ENCODE measurements around the gene DELE1. TPM values are rescaled to one million over a fixed set of nuclear protein-coding genes. Genes with fewer than 3 reads are reported as not detected.

DELE1 gene
- total and polyA plus RNA-seq, 2 donors (not counting 1 experiment from before 2014, with no cell fraction given) = 124 to 127 TPM

GRCh38 chr5:141973871-141974595, 50.4 kb downstream of the DELE1 start:
- Mint-ChIP-seq H3K4me1 (peaks cover 21% of the 10 kb centered on the region), H3K27me3 (no peaks in the 10 kb centered on the region), H3K27ac (no peak overlapping the region), H3K9me3 (ENCODE audit: insufficient read depth) (no peaks in the 10 kb centered on the region), H3K4me3 (no peak overlapping the region)
- H3K79me2 ChIP-seq (ENCODE audit: control insufficient read depth, insufficient read depth, low read length) = peaks cover 22% of the 10 kb centered on the region
- H3K4me1 ChIP-seq (ENCODE audit: control insufficient read depth in 2 of 2, insufficient read depth in 2 of 2, low read length in 2 of 2) = peaks cover 13 to 16% of the 10 kb centered on the region in 2 donors
- CTCF ChIA-PET = no interaction called here
- H3K9ac ChIP-seq (ENCODE audit: low read length) = no peak overlapping the region
- peaks cover 2 to 45% of the 10 kb centered on the region in 2 experiments for H3K36me3 ChIP-seq (replicated peaks in 1 of 2; ENCODE audit: control extremely low read depth in 1 of 2, control insufficient read depth in 1 of 2, extremely low read depth in 1 of 2, insufficient read depth in 2 of 2, low read length in 1 of 2)
- no peak overlapping the region for H2AFZ ChIP-seq (ENCODE audit: insufficient read depth, low read depth, low read length, poor library complexity, severe bottlenecking)
- no peaks in the 10 kb centered on the region for H3K27me3 ChIP-seq (replicated peaks in 1 of 4; ENCODE audit: control extremely low read depth in 1 of 4, control insufficient read depth in 3 of 4, insufficient read depth in 4 of 4, low read length in 3 of 4)
- TF ChIP-seq CTCF (IDR thresholded peaks at IDR 0.05) (no peak), EZH2 (IDR thresholded peaks at IDR 0.05; ENCODE audit: borderline replicate concordance, insufficient read depth, low read depth, low read length, poor library complexity, severe bottlenecking) (no peak)
- ATAC-seq (ENCODE audit: low read depth) = no peak
- H4K20me1 ChIP-seq (ENCODE audit: control insufficient read depth, insufficient read depth, low read length, poor library complexity, severe bottlenecking) = no peaks in the 10 kb centered on the region
- H3K27ac ChIP-seq (ENCODE audit: low read length in 2 of 2) = no peak overlapping the region
- no peak overlapping the region for H3K4me2 ChIP-seq (replicated peaks; ENCODE audit: low read depth, low read length, poor library complexity, severe bottlenecking)
- intact Hi-C loops (cut with micrococcal nuclease) = no loop called here
- no peaks in the 10 kb centered on the region for H3K9me3 ChIP-seq (ENCODE audit: control extremely low read depth in 1 of 3, control insufficient read depth in 2 of 3, insufficient read depth in 1 of 3, low read length in 2 of 3)
- DNase-seq = no peak
- POLR2A ChIA-PET = no interaction called here
- no CpG with 5 or more reads among the region's 1 CpG for WGBS (ENCODE audit: insufficient coverage)
- H3K4me3 ChIP-seq (ENCODE audit: control extremely low read depth in 1 of 5, extremely low read depth in 1 of 5, insufficient read depth in 1 of 5, low read depth in 2 of 5, low read length in 4 of 5) = no peak overlapping the region

- Mint-ChIP-seq H3K4me3 (no peak overlapping the region), H3K27me3 (no peaks in the 10 kb centered on the region), H3K27ac (no peak overlapping the region), H3K4me1 (peaks cover 4% of the 10 kb centered on the region), H3K9me3 (ENCODE audit: insufficient read depth) (no peaks in the 10 kb centered on the region)
- no peaks in the 10 kb centered on the region for H3K4me1 ChIP-seq (ENCODE audit: control insufficient read depth in 2 of 2, insufficient read depth in 2 of 2, low read length in 2 of 2)
- ChIA-PET CTCF (interaction anchor here (0.6 to 4.0 kb wide), 8 partner anchors 15 to 337 kb away, joined by 3 to 22 read pairs (median 4); partner anchors contain the start of gene GNPDA1), POLR2A (no interaction called here)
- peaks cover 22% of the 10 kb centered on the region for H3K79me2 ChIP-seq (ENCODE audit: control insufficient read depth, insufficient read depth, low read length)
- H3K9ac ChIP-seq (ENCODE audit: low read length) = no peak overlapping the region
- H3K36me3 ChIP-seq (replicated peaks in 1 of 2; ENCODE audit: control extremely low read depth in 1 of 2, control insufficient read depth in 1 of 2, extremely low read depth in 1 of 2, insufficient read depth in 2 of 2, low read length in 1 of 2) = peaks cover 2 to 64% of the 10 kb centered on the region in 2 experiments
- no peaks in the 10 kb centered on the region for H3K9me3 ChIP-seq (ENCODE audit: control extremely low read depth in 1 of 3, control insufficient read depth in 2 of 3, insufficient read depth in 1 of 3, low read length in 2 of 3)
- no peak overlapping the region for H2AFZ ChIP-seq (ENCODE audit: insufficient read depth, low read depth, low read length, poor library complexity, severe bottlenecking)
- no peak for TF ChIP-seq CTCF (IDR thresholded peaks at IDR 0.05)
- no peak for TF ChIP-seq EZH2 (IDR thresholded peaks at IDR 0.05; ENCODE audit: borderline replicate concordance, insufficient read depth, low read depth, low read length, poor library complexity, severe bottlenecking)
- DNase-seq (no peak), ATAC-seq (ENCODE audit: low read depth) (no peak)
- intact Hi-C loops (cut with micrococcal nuclease) = no loop called here
- no peaks in the 10 kb centered on the region for H3K27me3 ChIP-seq (replicated peaks in 1 of 4; ENCODE audit: control extremely low read depth in 1 of 4, control insufficient read depth in 3 of 4, insufficient read depth in 4 of 4, low read length in 3 of 4)
- H3K4me2 ChIP-seq (replicated peaks; ENCODE audit: low read depth, low read length, poor library complexity, severe bottlenecking) = no peak overlapping the region
- H3K4me3 ChIP-seq (ENCODE audit: control extremely low read depth in 1 of 5, extremely low read depth in 1 of 5, insufficient read depth in 1 of 5, low read depth in 2 of 5, low read length in 4 of 5) = no peak overlapping the region
- H4K20me1 ChIP-seq (ENCODE audit: control insufficient read depth, insufficient read depth, low read length, poor library complexity, severe bottlenecking) = no peaks in the 10 kb centered on the region
- H3K27ac ChIP-seq (ENCODE audit: low read length in 2 of 2) = no peak overlapping the region
- no CpG with 5 or more reads among the region's 6 CpGs for whole genome bisulfite sequencing (ENCODE audit: insufficient coverage)
These were observed 52.5 kb downstream of the DELE1 start for GRCh38 chr5:141976176-141976575.
